ENCODE data around the gene DSN1. TPM values are rescaled to one million over a fixed set of nuclear protein-coding genes. Genes with fewer than 3 reads are reported as not detected.
A peak's percentile ranks its signal among the peaks of the same experiment; 100 is the strongest.

Gene DSN1
- total and polyA plus RNA-seq, 9 of the 15 experiments (the other 6 are each of a cell fraction or from before 2014, with no cell fraction given), result 23.3 to 45.3 (median 31.1) TPM

- TF ChIP-seq TSHZ1 (CRISPR knock-in tag; IDR thresholded peaks at IDR 0.05), result no peak
Measured at GRCh38 chr20:36717657-36718056, 55.9 kb downstream of the DSN1 start (continued).

GRCh38 chr20:36717021-36717420, 56.5 kb downstream of the DSN1 start:
- Histone ChIP-seq H3K36me3 (ENCODE audit: control insufficient read depth, insufficient read depth, low read length) (peaks cover 8% of the 10 kb centered on the region; the same call in 1 of the 3 replicates), H3K4me2 (ENCODE audit: insufficient read depth, low read length) (no peak overlapping the region), H3K4me3 (no peak overlapping the region), H3K9me3 (replicated peaks; ENCODE audit: control insufficient read depth, insufficient read depth, low read depth, low read length) (no peaks in the 10 kb centered on the region), H3K9ac (ENCODE audit: insufficient read depth in 1 of 2, low read depth in 2 of 2, low read length in 2 of 2) (no peak overlapping the region), H2AFZ (ENCODE audit: low read depth, low read length) (no peak overlapping the region), H3K4me1 (replicated peaks in 1 of 2; ENCODE audit: control insufficient read depth in 2 of 2, insufficient read depth in 2 of 2, low read length in 2 of 2) (no peaks in the 10 kb centered on the region), H3K27ac (ENCODE audit: extremely low read depth, low read depth, low read length) (no peak overlapping the region), H3K9me1 (ENCODE audit: control insufficient read depth, insufficient read depth, low read length) (no peaks in the 10 kb centered on the region), H3K27me3 (ENCODE audit: control insufficient read depth in 2 of 2, insufficient read depth in 2 of 2, low read length in 2 of 2) (no peaks in the 10 kb centered on the region), H3K79me2 (ENCODE audit: control insufficient read depth, insufficient read depth, low read length) (no peaks in the 10 kb centered on the region), H4K20me1 (replicated peaks; ENCODE audit: control insufficient read depth, insufficient read depth, low read length) (no peaks in the 10 kb centered on the region)
- in situ Hi-C loops (cut with MboI), result no loop called here
- CTCF ChIA-PET (ENCODE audit: low intra/inter-chr PET ratio), result interaction anchor here (1.8 kb wide), 1 partner anchor 37 kb away, joined by 7 read pairs; no protein-coding TSS in a partner anchor
- ATAC-seq (no peak), DNase-seq (ENCODE audit: extremely low read depth in 1 of 4, low spot score in 3 of 4) (no peak), FAIRE-seq (no peak)
- intact Hi-C loops (cut with micrococcal nuclease), result loop anchor here (1.0 to 2.0 kb wide), 2 partner anchors 37 to 170 kb away; no protein-coding TSS in a partner anchor
- 48% methylated on average over 3 of the region's 3 CpGs for WGBS (ENCODE audit: insufficient coverage, low coverage, missing lambda C conversion rate)
- POLR2A ChIA-PET, result interaction anchor here (0.7 kb wide), 1 partner anchor 28 kb away, joined by 3 read pairs; no protein-coding TSS in a partner anchor
- TSS peak; percentile 24 for BruUV-seq (replicated peaks)
- TF ChIP-seq ZSCAN32 (CRISPR knock-in tag; IDR thresholded peaks at IDR 0.05), result no peak
- TF ChIP-seq HMBOX1 (IDR thresholded peaks at IDR 0.05), result no peak
- no peak for TF ChIP-seq ARID4B (CRISPR knock-in tag; IDR thresholded peaks at IDR 0.05)
- TF ChIP-seq ZNF695 (CRISPR knock-in tag; IDR thresholded peaks at IDR 0.05), result no peak
- TF ChIP-seq ZC3H8 (IDR thresholded peaks at IDR 0.05), result no peak
- TF ChIP-seq ZNF584 (CRISPR knock-in tag; IDR thresholded peaks at IDR 0.05; ENCODE audit: low read depth), result no peak
- TF ChIP-seq FOSL1 (tag; conservative IDR thresholded peaks at IDR 0.05), result no peak
- TF ChIP-seq TBP (optimal IDR thresholded peaks at IDR 0.05; ENCODE audit: low read depth, low read length), result no peak
- TF ChIP-seq PHF21A (IDR thresholded peaks at IDR 0.05; ENCODE audit: borderline replicate concordance, low read depth), result no peak
- no peak for TF ChIP-seq ZNF507 (tag; conservative IDR thresholded peaks at IDR 0.05)
- no peak for TF ChIP-seq RB1 (IDR thresholded peaks at IDR 0.05; ENCODE audit: low read depth)

All from K562 (cell line).